K562 (cell line): ENCODE data around the gene ICAM1. TPM values are rescaled to one million over a fixed set of nuclear protein-coding genes. Genes with fewer than 3 reads are reported as not detected.

ENCODE experiments used
- ATAC-seq: fragments of 200-7000 bp; cut with Tn5 transposase; 3 replicates; pipeline ENCODE4 v1.9.1; 2020; ENCODE audit warnings: moderate library complexity
- BruUV-seq: library from RNA; stranded (reverse); fragments of 400-500 nt; replicated peaks from 2 replicates; lab custom pipeline; 2021; lab: Mats Ljungman, UMichigan
- CTCF ChIA-PET: fragments of 300-600 bp; formaldehyde crosslinking; extraction: SDS; loops from one replicate; lab custom pipeline; 2021; ENCODE audit warnings: low intra/inter-chr PET ratio; lab: Yijun Ruan, JAX
- POLR2A ChIA-PET: fragments of 300-600, 350-650 bp; sonication (Branson Sonifier 250); formaldehyde crosslinking; extraction: SDS; loops from one replicate; lab custom pipeline; 2021; ENCODE audit warnings: antibody characterized with exemption, inconsistent platforms; lab: Yijun Ruan, JAX
- DNase-seq, 4 experiments: peaks; one replicate each; pipeline versions ENCODE4 v3.0.0 to v3.0.0-alpha.2; 2011 to 2018; ENCODE audit warnings: low spot score in 3 of 4, mixed read lengths in 3 of 4; ENCODE audit errors: extremely low read depth in 1 of 4
- FAIRE-seq: peaks from 2 replicates; lab custom pipeline; 2011; peaks lifted over from hg19 to GRCh38; lab: Jason Lieb, UNC
- H2AFZ ChIP-seq: 2 replicates; pipeline ENCODE4 v1.6.0; 2011; ENCODE audit warnings: low read depth, low read length, control low read depth, inconsistent platforms
- H3K27ac ChIP-seq: fragments of 200-600 bp; 3 replicates; pipeline ENCODE4 v1.8.0; 2011; ENCODE audit warnings: low read depth, mild to moderate bottlenecking, control low read depth, inconsistent platforms, low read length, moderate library complexity, mixed read lengths; ENCODE audit errors: extremely low read depth
- H3K27me3 ChIP-seq, 2 experiments: fragments of 300-600 bp in 1 of 2; 2 replicates in 1 of 2; 3 replicates in 1 of 2; pipeline versions ENCODE4 v1.6.0 to v1.8.0; 2011; ENCODE audit warnings: inconsistent platforms in 2 of 2, low read length in 2 of 2, mild to moderate bottlenecking in 1 of 2, mixed read lengths in 1 of 2, moderate library complexity in 1 of 2; ENCODE audit not compliant: control insufficient read depth in 2 of 2, insufficient read depth in 2 of 2
- H3K36me3 ChIP-seq: fragments of 300-600 bp; 3 replicates; pipeline ENCODE4 v1.8.0; 2011; ENCODE audit warnings: mild to moderate bottlenecking, low read length, inconsistent platforms; ENCODE audit not compliant: control insufficient read depth, insufficient read depth
- H3K4me1 ChIP-seq, 2 experiments: fragments of 200-600 bp in 1 of 2; replicated peaks in 1 of 2; 2 replicates in 1 of 2; 3 replicates in 1 of 2; pipeline versions ENCODE4 v1.5.1 to v1.8.0; 2011; ENCODE audit warnings: inconsistent platforms in 2 of 2, low read length in 2 of 2, mild to moderate bottlenecking in 1 of 2, mixed read lengths in 1 of 2, moderate library complexity in 1 of 2; ENCODE audit not compliant: control insufficient read depth in 2 of 2, insufficient read depth in 2 of 2
- H3K4me2 ChIP-seq: 2 replicates; pipeline ENCODE4 v1.6.1; 2011; ENCODE audit warnings: low read length, control low read depth, inconsistent platforms, mixed read lengths; ENCODE audit not compliant: insufficient read depth
- H3K4me3 ChIP-seq: fragments of 200-600 bp; sonication (generic), shearing (Covaris generic); 2 replicates; pipeline ENCODE4 v1.5.1; 2016; ENCODE audit warnings: control low read depth, inconsistent platforms
- H3K79me2 ChIP-seq: fragments of 200-600 bp; 3 replicates; pipeline ENCODE4 v1.8.0; 2011; ENCODE audit warnings: low read length, inconsistent platforms; ENCODE audit not compliant: control insufficient read depth, insufficient read depth
- H3K9ac ChIP-seq, 2 experiments: 2 replicates each; pipeline versions ENCODE4 v1.6.0 to v1.6.1; 2011; ENCODE audit warnings: low read depth in 2 of 2, low read length in 2 of 2, control low read depth in 1 of 2, inconsistent platforms in 1 of 2, mild to moderate bottlenecking in 1 of 2, mixed read lengths in 1 of 2; ENCODE audit not compliant: insufficient read depth in 1 of 2
- H3K9me1 ChIP-seq: one replicate; pipeline ENCODE4 v1.6.0; 2011; ENCODE audit warnings: inconsistent platforms, mild to moderate bottlenecking, low read length, moderate library complexity; ENCODE audit not compliant: control insufficient read depth, insufficient read depth
- H3K9me3 ChIP-seq: replicated peaks from 2 replicates; pipeline ENCODE4 v1.5.1; 2011; ENCODE audit warnings: low read depth, low read length, inconsistent platforms; ENCODE audit not compliant: control insufficient read depth, insufficient read depth
- H4K20me1 ChIP-seq: replicated peaks from 2 replicates; pipeline ENCODE4 v1.6.1; 2011; ENCODE audit warnings: low read length, inconsistent platforms, mixed read lengths; ENCODE audit not compliant: control insufficient read depth, insufficient read depth
- ARID1B ChIP-seq: fragments of 450-650 bp; IDR thresholded peaks from 2 replicates; pipeline ENCODE4 v1.6.1; 2016; ENCODE audit warnings: antibody characterized with exemption, mild to moderate bottlenecking, inconsistent platforms
- CSDE1 ChIP-seq, 2 experiments: fragments of 450-650 bp; IDR thresholded peaks; 2 replicates each; pipeline ENCODE4 v1.6.1; 2016; ENCODE audit warnings: mild to moderate bottlenecking in 1 of 2
- DMBX1 ChIP-seq: fragments of 250-450 bp; sonication (Bioruptor Pico); IDR thresholded peaks from 2 replicates; pipeline ENCODE4 v1.8.0; 2022; ENCODE audit warnings: inconsistent platforms, mild to moderate bottlenecking, moderate library complexity, borderline replicate concordance
- KAT7 ChIP-seq: sonication (generic); formaldehyde crosslinking; IDR thresholded peaks from 2 replicates; pipeline ENCODE4 v1.8.0; 2022; ENCODE audit warnings: missing genetic modification reagents, mild to moderate bottlenecking, borderline replicate concordance
- MIER1 ChIP-seq: fragments of 450-650 bp; IDR thresholded peaks from 2 replicates; pipeline ENCODE4 v1.6.1; 2016; ENCODE audit warnings: antibody characterized with exemption, mild to moderate bottlenecking, low read depth
- MTA3 ChIP-seq: fragments of 450-650 bp; formaldehyde crosslinking; IDR thresholded peaks from 2 replicates; pipeline ENCODE4 v1.6.1; 2017; ENCODE audit warnings: mild to moderate bottlenecking, borderline replicate concordance
- NCOR1 ChIP-seq: fragments of 450-650 bp; IDR thresholded peaks from 2 replicates; pipeline ENCODE4 v1.6.1; 2016; ENCODE audit warnings: mild to moderate bottlenecking, moderate library complexity
- NFE2 ChIP-seq: IDR thresholded peaks from 2 replicates; pipeline ENCODE4 v1.6.1; 2014; ENCODE audit warnings: antibody characterized with exemption, low read depth
- NFE2L1 ChIP-seq: fragments of 450-650 bp; IDR thresholded peaks from 2 replicates; pipeline ENCODE4 v1.6.1; 2016; ENCODE audit warnings: missing genetic modification characterization, low read depth, mild to moderate bottlenecking, missing compliant biosample characterization, moderate library complexity, borderline replicate concordance
- POLR2AphosphoS5 ChIP-seq: IDR thresholded peaks from 2 replicates; pipeline ENCODE4 v1.6.1; 2011; ENCODE audit warnings: mild to moderate bottlenecking, low read depth, low read length, moderate library complexity; ENCODE audit not compliant: control insufficient read depth, insufficient read depth
- TAL1 ChIP-seq: fragments of 450-650 bp; IDR thresholded peaks from 2 replicates; pipeline ENCODE4 v1.6.1; 2016; ENCODE audit warnings: mild to moderate bottlenecking
- TARDBP ChIP-seq: fragments of 450-650 bp; IDR thresholded peaks from 2 replicates; pipeline ENCODE4 v1.6.1; 2016
- ZFP36 ChIP-seq: fragments of 150-350 bp; IDR thresholded peaks from 2 replicates; pipeline ENCODE4 v1.6.1; 2018; ENCODE audit warnings: low read length, low read depth; ENCODE audit not compliant: partially characterized antibody
- ZFX ChIP-seq: sonication (generic); formaldehyde crosslinking; IDR thresholded peaks from 2 replicates; pipeline ENCODE4 v1.8.0; 2022; ENCODE audit warnings: mild to moderate bottlenecking, missing genetic modification reagents, moderate library complexity
- ZNF263 ChIP-seq: sonication (generic); formaldehyde crosslinking; IDR thresholded peaks from 2 replicates; pipeline ENCODE4 v1.8.0; 2022; ENCODE audit warnings: mild to moderate bottlenecking, missing genetic modification reagents, borderline replicate concordance
- ZNF695 ChIP-seq: fragments of 450-650 bp; formaldehyde crosslinking; IDR thresholded peaks from 2 replicates; pipeline ENCODE4 v1.4.0; 2020; ENCODE audit warnings: mild to moderate bottlenecking, moderate library complexity
- WGBS: fragments of 100-300 bp; shearing (Covaris generic); methylation state at CpG from one replicate; pipeline ENCODE4 v1.1.6; 2016; ENCODE audit warnings: low coverage, mixed read lengths; ENCODE audit not compliant: insufficient coverage; ENCODE audit errors: missing lambda C conversion rate; 5-methylcytosine and 5-hydroxymethylcytosine counted together
- in situ Hi-C: fragments of 300-500 bp; cut with MboI; formaldehyde crosslinking; loops from 4 replicates; pipeline ENCODE4 v1.15.0; 2018; ENCODE audit warnings: inconsistent platforms, mixed read lengths
- intact Hi-C: fragments of 100-400 bp; cut with micrococcal nuclease; formaldehyde crosslinking; loops from 2 replicates; pipeline ENCODE4 v1.14.2; 2022
- polyA plus RNA-seq, 8 experiments: library from polyadenylated mRNA; depleted of rRNA in 4 of 8; stranded (reverse) in 5 of 8; unstranded in 3 of 8; fragments of >200 nt; fragmentation: Nextera tagmentation in 2 of 8; fragmentation: Illumina TruSeq in 1 of 8; extraction: Ambion mirVana in 2 of 8; extraction: Trizol in 1 of 8; gene quantifications; 2 replicates each; pipeline versions ENCODE4 v1.2.1 to v1.2.3, GENCODE V29; 2011 to 2014; ENCODE audit warnings: inconsistent platforms in 1 of 8, missing spikeins in 1 of 8
- total RNA-seq, 7 experiments: library from RNA; depleted of rRNA in 6 of 7; stranded (reverse); fragments of >200 nt in 6 of 7; fragmentation: Illumina TruSeq in 2 of 7; extraction: Trizol in 2 of 7; gene quantifications; 2 replicates each; pipeline versions ENCODE4 v1.2.1 to v1.2.3, GENCODE V29; 2011 to 2021; ENCODE audit warnings: low replicate concordance in 1 of 7
- TF ChIP-seq, protein P1 (sequence below): sonication (generic); IDR thresholded peaks from 2 replicates; pipeline ENCODE4 v1.6.1; 2016
- TF ChIP-seq, protein P2 (sequence below): fragments of 250-450 bp; sonication (Bioruptor Pico); IDR thresholded peaks from 2 replicates; pipeline ENCODE4 v1.8.0; 2021; ENCODE audit warnings: moderate library complexity, mild to moderate bottlenecking, inconsistent platforms

ICAM1 gene
- total and polyA plus RNA-seq, 9 of the 15 experiments (the other 6 are each of a cell fraction or from before 2014, with no cell fraction given) = 2.3 to 24.4 (median 13.4) TPM

DNA sequence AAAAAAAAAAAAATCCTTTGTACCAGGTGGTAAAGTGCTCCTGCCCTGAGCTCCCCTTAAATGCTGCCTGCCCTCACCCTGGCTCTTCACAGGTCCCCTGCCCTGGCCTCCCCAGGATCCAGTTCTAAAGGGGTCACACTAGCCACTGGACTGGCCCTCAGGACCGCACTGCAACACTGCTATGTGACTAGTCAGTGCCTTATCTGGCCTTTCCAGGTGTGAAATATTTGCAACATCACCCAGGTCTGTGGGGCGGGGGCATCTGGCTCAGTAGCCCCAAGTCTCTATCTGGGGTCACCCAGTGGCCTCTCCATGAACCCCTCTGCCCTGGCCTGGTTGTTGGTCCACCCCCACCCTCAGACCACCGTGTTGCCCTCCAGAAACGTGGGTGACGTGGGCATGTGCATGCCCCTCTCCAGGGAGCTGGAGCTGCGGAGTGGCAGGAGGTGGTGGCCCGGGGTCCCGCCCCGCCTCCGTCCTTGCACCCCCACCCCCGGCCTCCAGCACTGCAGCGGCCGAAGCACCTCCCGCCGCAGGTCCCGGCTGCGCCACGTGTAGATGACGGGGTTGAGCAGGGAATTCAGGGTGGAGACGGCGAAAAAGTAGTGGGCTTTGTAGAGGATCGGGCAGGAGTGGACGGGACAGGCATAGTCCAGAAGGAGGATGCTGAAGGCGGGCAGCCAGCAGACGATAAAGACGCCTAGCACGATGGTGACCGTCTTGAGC, 47.3 kb upstream of the ICAM1 start (continued):
- TF ChIP-seq MTA3 (0 out of 2 replicates have a peak, but pooled peaks have one; percentile 19), TAL1 (peak; percentile 67), NCOR1 (0 out of 2 replicates have a peak, but pooled peaks have one; percentile 47), NFE2 (0 out of 2 replicates have a peak, but pooled peaks have one; percentile 48), ARID1B (peak; percentile 76)
- TF ChIP-seq, protein P1, sequence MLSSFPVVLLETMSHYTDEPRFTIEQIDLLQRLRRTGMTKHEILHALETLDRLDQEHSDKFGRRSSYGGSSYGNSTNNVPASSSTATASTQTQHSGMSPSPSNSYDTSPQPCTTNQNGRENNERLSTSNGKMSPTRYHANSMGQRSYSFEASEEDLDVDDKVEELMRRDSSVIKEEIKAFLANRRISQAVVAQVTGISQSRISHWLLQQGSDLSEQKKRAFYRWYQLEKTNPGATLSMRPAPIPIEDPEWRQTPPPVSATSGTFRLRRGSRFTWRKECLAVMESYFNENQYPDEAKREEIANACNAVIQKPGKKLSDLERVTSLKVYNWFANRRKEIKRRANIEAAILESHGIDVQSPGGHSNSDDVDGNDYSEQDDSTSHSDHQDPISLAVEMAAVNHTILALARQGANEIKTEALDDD = peak; percentile 38; the same call in 1 of the 2 replicates
- TF ChIP-seq, all 486 proteins: peak for 14

- peaks cover 2% of the 10 kb centered on the region; the same call in 1 of the 3 replicates for H3K79me2 ChIP-seq
- DNase-seq (no peak), FAIRE-seq (no peak)
- no TSS peak for BruUV-seq
- H3K9ac ChIP-seq = peak overlapping the region in 1 of 2 experiments; percentile 42; a peak in 1 of 4 replicates
- H3K27me3 ChIP-seq = no peaks in the 10 kb centered on the region
- no peak overlapping the region for H3K4me2 ChIP-seq
- no peak overlapping the region for H2AFZ ChIP-seq
- peaks cover 7 to 26% of the 10 kb centered on the region in 2 experiments; a peak in 3 of 5 replicates for H3K4me1 ChIP-seq
- H3K4me3 ChIP-seq = no peak overlapping the region
- WGBS = 96% methylated on average over 23 of the region's 23 CpGs
- H3K9me3 ChIP-seq = no peaks in the 10 kb centered on the region
- no peaks in the 10 kb centered on the region for H3K9me1 ChIP-seq
- TF ChIP-seq MIER1 (no peak), ZNF695 (CRISPR knock-in tag) (no peak), ZNF263 (CRISPR knock-in tag) (no peak), KAT7 (CRISPR knock-in tag) (no peak), ZFP36 (no peak), DMBX1 (CRISPR knock-in tag) (no peak), POLR2AphosphoS5 (no peak), CSDE1 (IDR thresholded peaks at IDR 0.05) (no peak), ZFX (CRISPR knock-in tag) (no peak), NFE2L1 (tag) (no peak), TARDBP (no peak)
- TF ChIP-seq, protein P2, sequence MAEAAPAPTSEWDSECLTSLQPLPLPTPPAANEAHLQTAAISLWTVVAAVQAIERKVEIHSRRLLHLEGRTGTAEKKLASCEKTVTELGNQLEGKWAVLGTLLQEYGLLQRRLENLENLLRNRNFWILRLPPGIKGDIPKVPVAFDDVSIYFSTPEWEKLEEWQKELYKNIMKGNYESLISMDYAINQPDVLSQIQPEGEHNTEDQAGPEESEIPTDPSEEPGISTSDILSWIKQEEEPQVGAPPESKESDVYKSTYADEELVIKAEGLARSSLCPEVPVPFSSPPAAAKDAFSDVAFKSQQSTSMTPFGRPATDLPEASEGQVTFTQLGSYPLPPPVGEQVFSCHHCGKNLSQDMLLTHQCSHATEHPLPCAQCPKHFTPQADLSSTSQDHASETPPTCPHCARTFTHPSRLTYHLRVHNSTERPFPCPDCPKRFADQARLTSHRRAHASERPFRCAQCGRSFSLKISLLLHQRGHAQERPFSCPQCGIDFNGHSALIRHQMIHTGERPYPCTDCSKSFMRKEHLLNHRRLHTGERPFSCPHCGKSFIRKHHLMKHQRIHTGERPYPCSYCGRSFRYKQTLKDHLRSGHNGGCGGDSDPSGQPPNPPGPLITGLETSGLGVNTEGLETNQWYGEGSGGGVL (CRISPR knock-in tag) = no peak
- TF ChIP-seq, all 486 proteins: peak for 0
- intact Hi-C loops (no loop called here), in situ Hi-C loops (no loop called here)
- POLR2A ChIA-PET = interaction anchor here (0.7 kb wide), 1 partner anchor 17 kb away, joined by 3 read pairs; no protein-coding TSS in a partner anchor
- no peak for ATAC-seq
- Histone ChIP-seq H4K20me1 (0 out of 2 replicates have a peak, but pooled peaks cover 4% of the 10 kb centered on the region), H3K27ac (no peak overlapping the region), H3K36me3 (peaks cover 11% of the 10 kb centered on the region; the same call in 1 of the 3 replicates)
- CTCF ChIA-PET = interaction anchor here (0.6 kb wide), 1 partner anchor 8 kb away, joined by 3 read pairs; no protein-coding TSS in a partner anchor
Measured at GRCh38 chr19:10224337-10224736, 46.6 kb upstream of the ICAM1 start.
